K562 (cell line): ENCODE measurements around the gene GRXCR1.

Experiments
- BMI1 ChIP-seq: fragments of 150-350 bp; IDR thresholded peaks from 2 replicates; pipeline ENCODE4 v1.6.1; 2014; ENCODE audit warnings: low read length
- EP300 ChIP-seq: IDR thresholded peaks from 2 replicates; pipeline ENCODE4 v1.6.1; 2012; ENCODE audit warnings: low read length, improper control_type of control experiment
- HNRNPUL1 ChIP-seq: fragments of 200-400 bp; formaldehyde crosslinking; IDR thresholded peaks from 2 replicates; pipeline ENCODE4 v1.6.1; 2017; ENCODE audit warnings: low read length
- MAZ ChIP-seq, 2 experiments: fragments of 450-650 bp in 1 of 2; sonication (generic) in 1 of 2; formaldehyde crosslinking; IDR thresholded peaks in 1 of 2; conservative IDR thresholded peaks in 1 of 2; 2 replicates each; pipeline versions ENCODE4 v1.4.0 to v1.5.0; 2020; ENCODE audit warnings: mild to moderate bottlenecking in 1 of 2, missing genetic modification reagents in 1 of 2
- MYNN ChIP-seq, 2 experiments: sonication (generic); formaldehyde crosslinking in 1 of 2; IDR thresholded peaks; 2 replicates each; pipeline versions ENCODE4 v1.5.0 to v1.6.1; 2016 to 2020; ENCODE audit warnings: antibody characterized with exemption in 1 of 2, missing genetic modification reagents in 1 of 2
- RFX5 ChIP-seq: IDR thresholded peaks from 2 replicates; pipeline ENCODE4 v1.6.1; 2011; ENCODE audit warnings: low read depth, mild to moderate bottlenecking, improper control_type of control experiment, low read length
- SIN3A ChIP-seq, 2 experiments: fragments of 150-350 bp in 1 of 2; IDR thresholded peaks; 2 replicates each; pipeline ENCODE4 v1.6.1; 2011 to 2016; ENCODE audit warnings: borderline replicate concordance in 2 of 2, low read depth in 2 of 2, low read length in 2 of 2, mild to moderate bottlenecking in 2 of 2, moderate library complexity in 2 of 2; ENCODE audit not compliant: control insufficient read depth in 1 of 2
- SRSF3 ChIP-seq: fragments of 200-400 bp; formaldehyde crosslinking; IDR thresholded peaks from 2 replicates; pipeline ENCODE4 v1.6.1; 2016; ENCODE audit warnings: mild to moderate bottlenecking, low read length, moderate library complexity; ENCODE audit not compliant: insufficient read depth
- ZNF274 ChIP-seq: IDR thresholded peaks from 2 replicates; pipeline ENCODE4 v1.6.1; 2011; ENCODE audit warnings: low read depth, mild to moderate bottlenecking, low read length, moderate library complexity, borderline replicate concordance
- ZZZ3 ChIP-seq: fragments of 450-650 bp; IDR thresholded peaks from 2 replicates; pipeline ENCODE4 v1.6.1; 2016; ENCODE audit warnings: antibody characterized with exemption, mild to moderate bottlenecking, moderate library complexity

GRCh38 chr4:42927946-42928345 is 35.4 kb downstream of the GRXCR1 start:
- no peak for TF ChIP-seq RFX5
- TF ChIP-seq HNRNPUL1, result no peak
- TF ChIP-seq SIN3A (IDR thresholded peaks at IDR 0.05; ENCODE audit: borderline replicate concordance in 2 of 2, control insufficient read depth in 1 of 2, low read depth in 2 of 2, low read length in 2 of 2), result no peak
- TF ChIP-seq ZZZ3, result no peak
- TF ChIP-seq BMI1, result no peak
- no peak for TF ChIP-seq ZNF274
- TF ChIP-seq EP300, result no peak
- TF ChIP-seq SRSF3, result no peak
- TF ChIP-seq MAZ (CRISPR knock-in tag; conservative IDR thresholded peaks at IDR 0.05 in 1 of 2, IDR thresholded peaks at IDR 0.05 in 1 of 2), result no peak
- TF ChIP-seq MYNN (IDR thresholded peaks at IDR 0.05), result no peak
- no peak for TF ChIP-seq MYNN (CRISPR knock-in tag; IDR thresholded peaks at IDR 0.05)
